IPS DF 4.7 (cell line): ENCODE results near the gene AACS.

Source experiments
- DNase-seq: peaks from one replicate; pipeline ENCODE4 v3.0.0-alpha.2; 2013; ENCODE audit warnings: low spot score; ENCODE audit errors: extremely low read depth

Gene AACS

DNA sequence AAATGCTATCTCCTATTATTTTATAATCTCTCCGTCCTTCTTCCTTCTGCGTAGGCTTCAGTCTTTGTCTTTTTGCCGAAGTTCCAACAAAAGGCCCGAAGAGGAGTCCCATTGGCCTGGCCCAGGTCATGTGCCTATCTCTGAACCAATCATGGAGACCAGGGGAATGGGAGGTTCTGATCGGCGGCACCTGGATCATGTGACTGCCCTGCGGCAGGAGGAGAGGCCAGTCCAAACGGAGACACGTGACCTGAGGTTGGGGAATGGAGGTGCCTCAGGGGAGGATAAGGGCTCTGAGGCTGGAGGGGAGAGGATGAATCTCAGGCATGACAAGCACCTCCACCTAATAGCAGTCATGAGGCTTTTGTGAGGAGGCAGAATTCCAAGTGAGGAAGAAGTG is 86.0 kb downstream of the AACS start:
- peak; percentile 30 for DNase-seq

DNA sequence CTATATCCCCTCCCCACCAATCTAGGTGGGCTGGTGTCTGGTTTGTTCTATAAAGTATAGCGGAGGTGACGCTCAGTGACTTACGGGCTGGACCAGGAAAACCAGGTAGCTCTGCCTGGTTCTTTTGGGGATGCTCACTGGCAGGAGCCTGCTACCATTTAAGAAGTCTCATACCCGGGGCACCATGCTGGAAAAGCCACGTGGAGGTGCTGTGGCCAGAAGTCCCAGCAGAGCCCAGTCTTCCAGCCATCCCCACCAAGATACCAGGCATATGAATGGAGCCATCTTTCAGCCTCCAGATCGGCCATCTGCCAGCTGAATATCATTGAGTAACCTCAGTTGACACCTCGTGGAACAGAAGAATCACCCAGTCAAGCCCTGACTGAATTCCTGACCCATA is 87.2 kb downstream of the AACS start:
- no peak for DNase-seq

DNA sequence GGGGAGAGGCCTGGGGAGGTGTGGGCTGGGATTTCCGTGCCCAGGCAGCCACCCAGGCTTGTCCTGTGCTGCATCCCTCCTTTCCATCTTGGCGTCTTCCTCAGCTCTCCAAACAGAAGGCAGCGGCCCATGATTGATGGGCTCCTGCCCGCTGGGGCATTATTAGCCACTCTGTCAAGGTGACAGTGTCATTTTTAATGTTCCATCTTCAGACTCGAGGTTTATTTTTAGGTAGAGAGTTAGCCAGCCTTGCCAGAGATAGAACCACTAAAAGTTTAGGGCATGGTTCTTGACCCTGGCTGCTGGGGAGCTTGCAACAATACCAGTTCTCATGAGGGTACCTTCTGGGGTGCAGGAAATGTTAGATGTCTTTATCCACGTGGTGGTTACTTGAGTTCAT is 90.1 kb downstream of the AACS start:
- DNase-seq, result no peak

DNA sequence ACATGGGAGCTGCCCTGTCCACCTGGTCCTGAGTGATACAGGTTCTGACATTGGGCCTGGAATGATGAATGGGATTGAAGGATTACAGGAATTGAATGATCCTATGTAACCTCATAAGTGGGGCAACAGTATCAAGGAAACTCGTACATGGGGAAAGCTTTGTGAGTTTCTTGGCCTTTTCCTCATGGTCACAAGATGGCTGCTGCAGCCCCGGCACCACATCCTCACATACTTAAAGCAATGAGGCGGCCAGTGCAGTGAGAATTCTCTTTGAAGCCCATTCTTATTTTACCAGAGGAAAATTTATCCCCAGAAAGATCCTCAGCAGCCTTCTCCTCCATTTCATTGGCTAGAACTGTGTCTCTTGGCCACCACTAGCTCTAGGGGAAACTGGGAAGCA is 91.9 kb downstream of the AACS start:
- no peak for DNase-seq

DNA sequence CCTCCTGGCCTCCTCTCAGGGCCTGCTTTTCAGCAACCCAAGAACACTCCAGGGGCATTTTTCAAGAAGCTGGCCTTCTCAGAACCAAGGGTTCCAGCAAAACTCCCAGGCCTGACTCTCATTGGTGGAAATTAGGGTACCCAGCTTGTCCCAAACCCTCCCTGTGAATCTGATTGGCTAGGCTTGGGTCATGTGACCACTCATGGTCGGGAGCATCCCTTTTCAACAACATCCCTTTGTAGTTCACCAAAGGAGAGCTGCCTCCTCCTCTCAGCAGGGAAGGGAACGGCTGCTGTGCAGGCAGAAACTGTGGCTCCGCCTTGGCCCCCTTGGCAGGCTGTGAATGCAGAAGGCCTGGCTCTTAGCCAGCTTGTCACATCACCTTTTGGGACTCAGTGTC is 94.5 kb downstream of the AACS start:
- DNase-seq, result no peak

DNA sequence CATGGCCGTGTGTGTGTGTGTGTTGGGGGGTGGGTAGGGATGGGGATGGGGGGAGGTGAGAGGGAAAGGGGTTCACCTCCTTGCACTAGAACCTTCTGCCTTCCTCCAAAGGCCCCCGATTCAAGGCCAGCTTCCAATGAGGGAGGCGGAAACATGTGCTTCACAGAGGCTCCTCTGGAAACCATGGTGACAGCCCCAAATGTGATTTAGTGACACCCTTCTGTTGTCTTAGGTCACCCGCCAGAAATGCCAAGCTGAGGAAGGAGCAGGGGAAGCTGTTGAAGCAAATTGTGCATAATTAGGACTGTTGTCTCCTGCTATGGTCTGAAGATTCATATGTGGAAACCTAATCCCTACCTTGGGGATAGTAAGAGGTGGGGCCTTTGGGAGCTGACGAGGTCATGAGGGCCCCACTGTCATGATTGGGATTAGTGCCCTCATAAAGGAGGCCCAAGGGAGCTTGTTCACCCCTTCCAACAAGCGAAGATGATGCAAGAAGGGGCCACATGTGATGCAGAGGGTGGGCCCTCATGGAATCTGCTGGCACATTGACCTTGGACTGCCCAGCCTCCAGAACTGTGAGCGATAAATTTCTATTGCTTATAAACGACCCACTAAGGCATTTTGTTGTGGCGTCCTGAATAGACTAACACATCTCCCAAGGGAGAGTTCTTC is 95.2 kb downstream of the AACS start:
- no peak for DNase-seq

DNA sequence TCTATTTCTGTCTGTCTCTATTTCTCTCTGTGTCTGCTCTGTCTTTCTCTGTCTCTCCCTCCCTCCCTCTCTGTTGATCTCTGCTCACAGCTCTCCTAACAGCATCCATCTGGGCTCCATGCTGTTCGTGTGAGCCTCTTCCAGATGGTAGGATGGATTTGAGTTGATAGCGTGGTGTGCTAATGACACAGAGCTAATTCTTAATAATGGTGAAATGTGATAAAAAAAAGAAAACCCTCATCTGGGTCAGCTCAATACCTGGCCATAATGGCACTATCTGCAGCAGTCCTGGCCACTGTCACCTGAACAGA is 96.4 kb downstream of the AACS start:
- DNase-seq, result no peak

DNA sequence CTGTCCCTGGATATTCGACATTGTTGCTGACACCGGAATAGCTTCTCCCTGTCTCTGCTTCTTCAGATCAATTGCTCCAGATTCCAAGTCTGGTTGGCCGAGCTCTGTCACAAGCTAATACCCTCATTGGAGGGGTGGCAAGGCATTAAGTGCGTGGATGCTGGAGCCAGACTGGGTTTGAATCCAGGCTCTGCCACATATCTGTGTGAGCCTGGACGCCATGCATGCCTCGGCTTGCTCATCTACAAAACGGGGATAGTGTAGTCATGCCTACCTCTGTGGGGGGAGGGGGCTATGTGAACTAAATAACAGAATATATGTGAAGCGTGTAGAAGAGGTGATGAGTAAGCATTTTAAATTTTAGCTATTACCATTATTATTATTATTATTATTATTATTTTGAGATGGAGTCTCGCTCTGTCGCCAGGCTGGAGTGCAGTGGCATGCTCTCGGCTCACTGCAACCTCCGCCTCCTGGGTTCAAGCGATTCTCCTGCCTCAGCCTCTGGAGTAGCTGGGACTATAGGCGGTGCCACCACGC is 97.3 kb downstream of the AACS start:
- no peak for DNase-seq

DNA sequence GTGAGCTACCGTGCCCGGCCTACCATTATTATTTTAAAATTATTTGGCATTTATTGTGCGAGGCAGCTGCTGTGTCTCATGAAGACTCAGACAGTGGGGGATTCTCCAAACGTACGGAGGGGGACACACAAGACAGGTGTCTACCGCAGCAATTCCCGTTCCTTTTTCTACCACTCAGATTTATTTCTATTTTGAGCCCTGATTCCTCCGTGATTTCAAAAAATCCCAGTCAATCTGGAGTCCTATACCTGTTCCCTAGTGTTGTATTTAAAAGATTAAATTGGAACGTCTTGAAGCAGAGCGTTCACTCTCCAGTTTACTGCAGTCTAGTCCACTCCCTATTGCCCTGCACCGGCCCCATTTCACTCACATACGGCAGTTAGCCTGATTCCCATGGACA is 97.9 kb downstream of the AACS start:
- no peak for DNase-seq

DNA sequence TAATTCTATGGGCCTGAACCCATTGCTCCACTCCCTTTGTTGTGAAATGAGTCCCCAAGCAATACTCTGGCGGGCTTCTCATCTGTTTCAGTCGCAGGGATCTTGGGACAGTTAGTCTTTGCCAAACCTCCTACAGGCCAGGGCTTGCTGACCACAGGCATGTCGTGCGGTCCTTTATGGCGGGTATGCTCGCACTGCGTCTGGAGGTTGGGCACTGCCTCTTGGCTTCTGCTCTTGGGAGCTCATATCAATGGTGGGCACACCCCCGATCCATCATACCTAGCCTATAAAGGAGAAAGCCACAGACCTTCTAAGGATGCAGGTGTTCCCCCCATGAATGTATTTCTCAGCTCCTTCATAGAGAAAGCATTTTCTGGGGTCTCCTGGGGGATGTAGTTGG is 99.3 kb downstream of the AACS start:
- no peak for DNase-seq

DNA sequence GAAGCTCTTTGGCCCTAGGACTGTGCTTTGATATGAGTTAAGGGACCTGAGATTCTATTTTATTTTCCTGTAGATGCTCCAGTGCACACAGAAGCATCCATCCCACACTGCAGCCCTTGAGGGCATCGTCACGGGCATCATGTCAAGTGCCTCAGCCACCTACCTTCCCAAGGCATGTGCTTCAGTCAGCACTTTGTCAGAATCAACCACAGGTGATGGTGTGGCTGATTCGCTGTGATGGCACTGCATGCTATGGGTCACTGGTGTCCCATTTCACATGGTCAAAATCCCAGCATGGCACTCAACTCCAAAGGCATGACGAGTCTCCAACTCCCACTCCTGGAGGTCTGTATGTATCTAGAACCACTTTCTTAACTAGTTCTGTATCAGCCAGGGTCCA is 100.8 kb downstream of the AACS start:
- DNase-seq, result no peak

DNA sequence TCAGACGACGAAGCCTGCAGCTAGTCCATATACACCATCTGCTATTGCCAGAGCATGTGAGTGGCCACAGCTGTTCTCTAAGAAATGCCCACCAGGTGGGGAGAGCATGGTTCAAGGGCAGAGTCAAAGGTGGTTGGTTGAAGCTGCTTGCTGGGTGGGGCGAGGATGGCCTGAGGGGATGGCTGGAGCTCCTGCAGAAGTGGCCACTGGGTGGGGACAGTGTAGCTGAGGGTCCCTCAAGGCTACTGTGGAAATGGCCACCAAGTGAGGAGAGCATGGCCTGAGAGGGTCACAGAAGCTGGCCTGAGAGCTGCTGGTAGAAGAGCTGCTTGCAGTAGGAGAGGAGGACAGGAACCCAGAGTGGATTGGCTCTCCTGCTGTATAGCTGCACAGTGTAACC is 102.4 kb downstream of the AACS start:
- no peak for DNase-seq

DNA sequence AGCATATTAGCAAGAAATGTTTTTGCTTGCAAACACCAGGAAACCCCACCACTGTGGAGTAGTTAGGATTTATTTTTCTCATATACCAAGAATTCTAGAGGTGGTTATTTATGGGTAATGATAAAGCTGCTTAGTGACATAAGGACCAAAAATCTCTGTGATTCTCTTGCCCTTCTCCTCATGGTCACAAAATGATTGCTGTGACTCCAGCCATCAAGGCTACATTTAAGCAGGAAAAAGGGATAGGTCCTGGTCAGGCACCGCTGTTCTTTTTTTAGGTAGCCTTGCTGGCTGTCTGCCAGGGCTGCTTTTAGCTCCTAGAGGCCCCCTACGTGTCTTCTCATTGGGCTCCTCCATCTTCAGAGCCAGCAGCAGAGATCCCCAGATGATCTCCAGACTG is 104.2 kb downstream of the AACS start:
- DNase-seq, result no peak

DNA sequence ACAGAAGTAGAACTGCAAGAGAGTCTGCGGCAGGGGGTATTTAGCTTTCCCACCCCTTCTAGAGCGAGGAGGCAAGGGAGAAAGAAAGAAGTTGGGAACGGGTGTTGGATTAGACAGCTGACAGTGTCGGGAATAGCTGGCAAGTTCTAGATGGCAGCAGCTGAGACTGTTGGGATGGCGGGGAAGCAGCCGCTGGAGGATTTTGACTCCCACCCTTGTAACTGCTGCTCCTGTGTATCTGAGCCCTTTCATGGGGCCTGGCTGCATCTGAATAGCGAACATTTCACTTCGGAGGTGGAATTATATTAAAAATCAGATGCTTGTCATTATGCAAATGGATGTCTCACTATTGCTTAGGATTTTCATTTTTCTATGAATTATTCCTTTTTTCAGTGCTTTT is 104.6 kb downstream of the AACS start:
- DNase-seq, result no peak

DNA sequence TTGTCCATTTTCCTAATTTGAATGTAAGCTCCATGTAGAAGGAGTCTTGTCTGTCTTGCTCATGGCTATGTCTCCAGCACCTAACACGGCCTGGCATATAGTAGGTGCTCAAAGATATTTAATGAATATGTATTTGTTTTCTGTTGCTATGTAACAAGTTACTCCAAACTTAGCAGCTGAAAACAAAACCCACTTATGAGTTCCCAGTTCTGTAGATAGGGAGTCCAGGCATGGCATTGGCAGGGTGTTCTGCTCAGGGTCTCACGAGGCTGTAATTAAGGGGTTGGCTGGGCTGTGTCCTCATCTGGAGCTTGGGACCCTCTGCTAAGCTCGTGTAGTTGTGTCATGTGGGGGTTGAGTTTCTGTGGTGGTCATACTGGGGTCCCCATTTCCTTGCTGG is 106.0 kb downstream of the AACS start:
- DNase-seq, result no peak

DNA sequence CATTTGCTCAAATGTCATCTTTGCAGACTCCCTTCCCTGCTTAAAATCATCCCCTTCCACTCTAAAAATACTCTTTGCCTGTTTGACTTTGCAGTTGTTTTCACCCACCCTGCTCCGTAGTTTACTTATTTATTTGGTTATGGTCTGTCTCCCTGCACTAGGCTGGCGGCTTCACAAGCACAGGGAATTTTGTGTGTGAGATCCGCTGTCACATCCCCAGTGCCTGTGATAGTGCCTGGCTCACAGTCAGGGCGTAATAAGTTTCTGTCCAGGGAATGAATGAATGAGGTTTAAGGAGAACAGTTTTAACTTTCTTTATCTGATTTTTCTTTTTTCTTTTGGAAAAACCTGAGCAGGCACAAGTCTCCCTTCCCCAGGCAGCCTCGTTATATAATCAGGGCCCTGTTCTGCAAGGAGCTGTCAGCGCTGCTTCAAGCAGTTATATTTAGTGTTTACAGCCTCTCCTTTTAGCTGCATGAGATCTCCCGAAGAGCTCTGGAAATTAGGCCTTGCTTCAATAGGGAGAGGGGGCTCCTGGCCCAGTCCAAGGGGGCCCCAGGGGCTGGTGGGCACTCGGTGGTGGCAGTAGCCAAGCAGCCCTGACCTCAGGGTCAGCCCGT is 107.1 kb downstream of the AACS start:
- no peak for DNase-seq

DNA sequence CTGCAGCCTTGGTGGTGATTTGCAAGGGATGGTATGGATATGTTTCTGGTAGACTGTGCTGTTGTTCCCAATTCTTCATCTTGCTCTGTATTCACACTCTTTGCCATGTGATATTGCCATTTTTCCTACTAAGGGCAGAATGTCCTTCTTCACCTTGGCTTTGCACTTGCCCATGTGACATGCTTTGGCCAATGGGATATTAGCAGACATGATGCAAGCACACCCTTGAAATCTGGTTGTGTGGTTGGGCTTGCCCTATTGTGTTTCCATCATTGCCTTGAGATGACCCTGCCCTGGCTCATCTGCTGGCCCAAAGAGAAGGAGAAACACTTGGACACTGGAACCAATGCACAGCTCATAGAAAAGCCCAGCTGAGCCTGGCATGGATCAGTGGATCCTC is 110.3 kb downstream of the AACS start:
- no peak for DNase-seq

DNA sequence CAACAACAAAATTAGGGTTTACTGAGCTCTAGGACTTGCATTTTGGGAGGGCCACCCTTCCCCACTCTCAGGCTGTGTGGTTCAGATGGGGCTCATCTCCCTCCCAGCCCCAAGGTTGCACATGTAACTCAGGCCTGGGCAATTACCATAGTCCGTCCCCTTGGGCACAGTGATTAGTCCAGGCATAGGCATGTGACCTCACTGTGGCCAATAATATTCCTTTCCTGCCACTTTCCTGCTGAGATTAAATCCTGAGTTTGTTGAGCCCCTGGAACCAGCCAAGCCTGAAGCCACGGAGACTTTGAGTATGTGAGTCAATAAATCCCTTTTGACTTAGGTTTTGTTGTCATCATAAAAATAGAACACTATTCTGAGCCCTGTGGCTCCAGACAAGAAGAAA is 113.0 kb downstream of the AACS start:
- no peak for DNase-seq

DNA sequence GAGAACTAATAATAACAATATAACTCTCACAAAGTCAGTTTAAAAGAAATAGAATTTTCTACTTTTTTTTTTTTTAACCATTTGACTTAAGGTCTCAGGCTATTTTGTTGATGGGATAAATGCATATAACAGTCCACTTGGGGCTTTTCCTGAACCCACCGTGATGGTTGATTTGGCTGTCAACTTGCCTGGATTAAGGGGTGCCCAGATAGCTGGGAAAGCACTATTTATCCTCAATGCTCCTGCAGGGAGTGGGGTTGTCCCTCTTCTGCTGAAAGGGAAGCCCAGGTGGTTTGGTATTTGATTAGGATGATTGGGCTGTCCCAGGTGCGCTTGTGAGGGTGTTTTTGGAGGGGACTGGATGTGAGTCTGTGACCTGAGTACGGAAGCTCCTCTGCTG is 114.9 kb downstream of the AACS start:
- DNase-seq, result no peak

DNA sequence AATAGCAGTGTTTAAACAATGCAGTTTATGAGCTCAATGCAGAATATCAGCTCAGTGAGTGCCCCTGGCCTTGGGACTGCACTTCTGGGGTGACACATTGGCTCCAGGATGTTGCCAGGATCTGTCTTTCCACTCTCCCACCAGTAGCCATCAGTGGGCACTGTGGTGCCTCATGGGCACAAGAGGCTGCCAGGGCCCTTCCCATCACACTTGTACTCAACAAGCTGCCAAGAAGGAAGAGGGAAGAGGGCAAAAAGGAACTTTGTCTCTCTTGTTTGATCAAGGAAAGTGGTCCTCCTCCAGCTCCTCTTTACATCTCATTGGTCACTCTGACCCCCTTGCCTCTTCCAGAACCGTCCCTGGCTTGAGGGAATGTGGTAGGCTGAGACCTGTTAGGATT is 115.9 kb downstream of the AACS start:
- DNase-seq, result no peak

DNA sequence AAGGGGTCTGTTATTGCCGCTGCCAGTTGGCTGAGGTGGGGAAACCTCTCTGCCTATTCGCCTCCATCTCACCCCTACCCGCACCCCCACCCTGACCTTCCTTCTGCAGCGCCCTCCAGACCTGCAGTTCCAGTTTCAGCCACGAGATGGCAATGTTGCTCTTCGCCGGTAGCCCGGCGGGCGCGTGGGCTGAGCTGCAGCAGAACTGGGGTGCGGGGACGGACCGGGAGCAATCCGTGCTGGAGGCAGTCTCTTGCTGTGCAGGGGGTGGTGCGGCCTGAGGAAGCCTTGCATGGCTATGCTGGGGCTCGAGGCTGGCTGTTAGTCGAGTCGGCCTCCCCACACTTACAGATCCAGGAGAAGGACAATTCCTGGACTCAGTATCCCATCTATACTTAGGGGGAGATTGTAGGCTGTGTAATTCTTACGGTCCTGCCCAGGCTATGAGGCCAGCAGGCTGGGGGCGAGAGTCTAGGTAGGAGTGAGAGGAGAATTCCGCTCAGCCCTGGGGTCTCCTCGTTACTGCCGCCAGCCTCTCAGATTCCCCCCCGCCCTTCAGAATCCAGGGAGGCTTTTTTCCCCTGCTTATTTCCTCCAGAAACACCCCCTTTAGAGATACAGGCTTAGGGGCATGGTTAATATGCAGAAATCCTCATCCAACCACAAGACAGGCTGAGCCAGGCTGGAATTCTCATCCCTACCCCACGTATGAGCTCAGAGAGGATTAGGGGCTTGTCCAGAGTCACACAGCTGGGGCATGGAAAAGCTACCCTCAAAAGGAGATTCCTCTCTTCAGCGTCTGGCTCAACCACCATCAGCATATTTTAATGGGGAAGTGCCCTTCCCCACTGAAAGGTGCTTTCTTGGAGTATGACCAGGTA is 118.2 kb downstream of the AACS start:
- DNase-seq, result no peak

DNA sequence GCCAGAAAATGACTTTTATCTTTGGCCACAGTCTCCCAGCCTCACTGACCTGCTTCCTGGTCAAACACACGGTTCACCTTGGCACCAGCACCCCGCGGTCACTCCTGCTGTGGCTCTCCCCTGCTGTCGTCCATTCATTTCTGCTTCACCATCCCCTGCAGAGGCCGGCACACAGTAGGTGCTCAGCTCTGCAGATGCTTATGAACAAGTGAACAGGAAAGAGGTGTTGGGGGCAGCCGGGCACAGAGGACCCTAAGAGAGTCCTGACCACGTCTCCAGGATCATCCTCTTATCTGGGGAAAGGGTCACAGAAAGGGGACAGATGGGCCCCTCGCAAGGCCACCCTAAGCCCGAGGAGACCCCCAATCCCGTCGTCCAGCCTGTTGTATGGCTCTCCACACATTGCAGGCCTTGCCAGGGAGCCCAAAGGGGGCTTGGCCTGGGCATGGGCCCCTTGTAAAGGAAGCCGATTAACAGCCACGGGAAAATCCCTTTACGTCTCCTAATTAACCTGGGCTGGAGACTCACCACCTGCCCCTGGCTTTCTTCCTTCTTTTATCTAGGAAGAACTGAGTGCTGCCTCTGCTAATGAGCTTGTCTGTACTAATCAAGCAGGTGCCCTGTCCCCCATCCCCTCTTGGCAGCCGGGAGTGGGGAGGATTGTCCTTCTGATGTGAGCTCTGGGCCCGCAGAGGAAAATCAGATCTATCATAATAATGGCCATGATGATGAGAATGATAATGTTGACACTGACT is 119.2 kb downstream of the AACS start:
- no peak for DNase-seq
